Vagina (tissue), 2 donors: Measurements from ENCODE around the gene SCRT2. TPM values are rescaled to one million over a fixed set of nuclear protein-coding genes. Genes with fewer than 3 reads are reported as not detected.

Source experiments
- DNase-seq, 2 donors: peaks; one replicate each; pipeline ENCODE4 v3.0.0-alpha.2; 2017; ENCODE audit errors: extremely low spot score in 2 of 2
- H3K27ac ChIP-seq: fragments of 200-600 bp; sonication (generic); one replicate; pipeline ENCODE4 v1.5.1; 2019
- H3K27me3 ChIP-seq: fragments of 200-600 bp; sonication (generic); one replicate; pipeline ENCODE4 v1.5.1; 2019
- H3K36me3 ChIP-seq, 2 donors: fragments of 200-600 bp; sonication (generic); one replicate each; pipeline ENCODE4 v1.5.1; 2017 to 2019
- H3K4me1 ChIP-seq: fragments of 200-600 bp; sonication (generic); one replicate; pipeline ENCODE4 v1.5.1; 2019
- H3K4me3 ChIP-seq, 2 donors: fragments of 200-600 bp; sonication (generic); 1 replicate in 1 of 2; 2 replicates in 1 of 2; pipeline ENCODE4 v1.5.1; 2016 to 2019
- H3K9me3 ChIP-seq: fragments of 200-600 bp; sonication (generic); one replicate; pipeline ENCODE4 v1.5.1; 2019
- POLR2A ChIP-seq, 2 donors: fragments of 450-650 bp; IDR thresholded peaks; one replicate each; pipeline ENCODE4 v1.6.1; 2017; ENCODE audit warnings: antibody characterized with exemption in 2 of 2, mild to moderate bottlenecking in 2 of 2, moderate library complexity in 2 of 2
- POLR2AphosphoS5 ChIP-seq, 2 donors: sonication (generic); formaldehyde crosslinking; IDR thresholded peaks; one replicate each; pipeline ENCODE4 v1.9.0; 2017; ENCODE audit warnings: antibody characterized with exemption in 2 of 2, mild to moderate bottlenecking in 2 of 2, low read depth in 1 of 2; ENCODE audit not compliant: insufficient read depth in 1 of 2
- intact Hi-C: fragments of 100-400 bp; cut with DNase I; formaldehyde crosslinking; loops from one replicate; pipeline ENCODE4 v1.15.1; 2023
- total RNA-seq: library from RNA; depleted of rRNA; stranded (reverse); fragments of >200 nt; gene quantifications from one replicate; pipeline ENCODE4 v1.2.3, GENCODE V29; 2016
- TF ChIP-seq, protein P1 (sequence below), 3 experiments: fragments of 450-650 bp in 2 of 3; fragments of 200-600 bp in 1 of 3; sonication (generic) in 1 of 3; IDR thresholded peaks; one replicate each; pipeline ENCODE4 v1.5.1; 2017 to 2019; ENCODE audit warnings: antibody characterized with exemption in 3 of 3, mild to moderate bottlenecking in 2 of 3, moderate library complexity in 2 of 3

Gene SCRT2
- total RNA-seq, 1 donor from 2014 or later = not detected

DNA sequence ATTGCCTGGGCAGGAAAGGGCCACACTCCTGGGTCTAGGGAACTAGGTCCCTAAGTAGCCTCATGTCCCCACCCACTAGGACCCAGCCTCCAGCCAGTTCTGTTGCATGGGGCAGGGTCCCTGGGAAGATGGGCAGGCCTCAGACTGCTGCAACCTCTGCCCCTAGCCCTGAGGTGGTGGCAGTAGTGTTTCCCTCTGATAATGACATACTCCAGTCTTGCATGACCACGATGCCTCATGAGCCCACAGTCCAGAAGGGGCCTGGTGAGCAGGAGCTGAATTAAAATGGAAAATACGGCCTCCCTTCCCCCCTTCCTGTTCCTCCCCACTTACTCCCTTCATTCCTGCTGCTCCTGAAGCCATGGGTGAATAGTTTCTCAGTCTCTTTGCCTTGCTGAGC lies 36.0 kb upstream of the SCRT2 start:
- no peak for DNase-seq
- Histone ChIP-seq H3K27me3 (no peaks in the 10 kb centered on the region), H3K27ac (no peak overlapping the region), H3K9me3 (no peaks in the 10 kb centered on the region), H3K36me3 (no peaks in the 10 kb centered on the region), H3K4me1 (no peaks in the 10 kb centered on the region), H3K4me3 (no peak overlapping the region)
- TF ChIP-seq POLR2A (IDR thresholded peaks at IDR 0.05) = no peak
- TF ChIP-seq, protein P1, sequence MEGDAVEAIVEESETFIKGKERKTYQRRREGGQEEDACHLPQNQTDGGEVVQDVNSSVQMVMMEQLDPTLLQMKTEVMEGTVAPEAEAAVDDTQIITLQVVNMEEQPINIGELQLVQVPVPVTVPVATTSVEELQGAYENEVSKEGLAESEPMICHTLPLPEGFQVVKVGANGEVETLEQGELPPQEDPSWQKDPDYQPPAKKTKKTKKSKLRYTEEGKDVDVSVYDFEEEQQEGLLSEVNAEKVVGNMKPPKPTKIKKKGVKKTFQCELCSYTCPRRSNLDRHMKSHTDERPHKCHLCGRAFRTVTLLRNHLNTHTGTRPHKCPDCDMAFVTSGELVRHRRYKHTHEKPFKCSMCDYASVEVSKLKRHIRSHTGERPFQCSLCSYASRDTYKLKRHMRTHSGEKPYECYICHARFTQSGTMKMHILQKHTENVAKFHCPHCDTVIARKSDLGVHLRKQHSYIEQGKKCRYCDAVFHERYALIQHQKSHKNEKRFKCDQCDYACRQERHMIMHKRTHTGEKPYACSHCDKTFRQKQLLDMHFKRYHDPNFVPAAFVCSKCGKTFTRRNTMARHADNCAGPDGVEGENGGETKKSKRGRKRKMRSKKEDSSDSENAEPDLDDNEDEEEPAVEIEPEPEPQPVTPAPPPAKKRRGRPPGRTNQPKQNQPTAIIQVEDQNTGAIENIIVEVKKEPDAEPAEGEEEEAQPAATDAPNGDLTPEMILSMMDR (IDR thresholded peaks at IDR 0.05) = no peak
- TF ChIP-seq POLR2AphosphoS5 (IDR thresholded peaks at IDR 0.05; ENCODE audit: insufficient read depth in 1 of 2, low read depth in 1 of 2) = no peak
- intact Hi-C loops = no loop called here

DNA sequence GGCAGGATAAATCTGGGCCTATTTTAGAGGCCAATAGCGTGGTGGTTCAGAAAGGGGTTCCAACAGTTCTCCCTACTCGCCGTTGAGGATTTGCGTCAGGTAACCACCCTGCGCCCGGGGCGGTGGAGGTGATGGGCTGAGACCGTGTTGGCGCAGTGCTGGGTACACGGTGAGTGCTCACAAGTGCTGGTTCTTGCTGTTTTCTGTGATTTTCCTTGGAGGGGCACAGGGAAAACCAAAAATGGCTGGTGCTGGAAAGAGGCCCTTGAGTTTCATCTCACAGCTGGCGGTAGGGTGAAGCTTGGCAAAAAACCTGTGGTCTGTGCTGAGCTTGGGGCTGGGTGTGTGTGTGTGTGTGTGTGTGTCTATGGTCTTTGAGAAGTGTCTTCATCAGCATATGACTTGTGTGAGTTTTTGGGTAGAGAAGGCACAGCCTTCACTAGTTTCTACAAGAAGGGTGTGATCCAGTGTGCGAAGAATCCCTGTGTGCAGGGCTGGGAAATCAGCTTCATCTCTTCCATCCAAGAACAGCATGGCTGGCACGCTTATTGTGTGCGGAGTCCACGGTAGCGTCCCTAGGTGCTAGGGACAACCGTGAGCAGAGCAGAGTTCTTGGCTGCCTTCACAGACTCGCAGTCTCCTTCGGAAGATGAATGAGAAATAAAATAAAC lies 35.3 kb upstream of the SCRT2 start:
- Histone ChIP-seq H3K27me3 (no peaks in the 10 kb centered on the region), H3K4me3 (no peak overlapping the region), H3K9me3 (no peaks in the 10 kb centered on the region), H3K4me1 (no peaks in the 10 kb centered on the region), H3K36me3 (no peaks in the 10 kb centered on the region), H3K27ac (no peak overlapping the region)
- no peak for DNase-seq
- TF ChIP-seq POLR2AphosphoS5 (IDR thresholded peaks at IDR 0.05; ENCODE audit: insufficient read depth in 1 of 2, low read depth in 1 of 2) (no peak), POLR2A (IDR thresholded peaks at IDR 0.05) (no peak)
- TF ChIP-seq, protein P1 (IDR thresholded peaks at IDR 0.05) = no peak
- intact Hi-C loops = no loop called here

DNA sequence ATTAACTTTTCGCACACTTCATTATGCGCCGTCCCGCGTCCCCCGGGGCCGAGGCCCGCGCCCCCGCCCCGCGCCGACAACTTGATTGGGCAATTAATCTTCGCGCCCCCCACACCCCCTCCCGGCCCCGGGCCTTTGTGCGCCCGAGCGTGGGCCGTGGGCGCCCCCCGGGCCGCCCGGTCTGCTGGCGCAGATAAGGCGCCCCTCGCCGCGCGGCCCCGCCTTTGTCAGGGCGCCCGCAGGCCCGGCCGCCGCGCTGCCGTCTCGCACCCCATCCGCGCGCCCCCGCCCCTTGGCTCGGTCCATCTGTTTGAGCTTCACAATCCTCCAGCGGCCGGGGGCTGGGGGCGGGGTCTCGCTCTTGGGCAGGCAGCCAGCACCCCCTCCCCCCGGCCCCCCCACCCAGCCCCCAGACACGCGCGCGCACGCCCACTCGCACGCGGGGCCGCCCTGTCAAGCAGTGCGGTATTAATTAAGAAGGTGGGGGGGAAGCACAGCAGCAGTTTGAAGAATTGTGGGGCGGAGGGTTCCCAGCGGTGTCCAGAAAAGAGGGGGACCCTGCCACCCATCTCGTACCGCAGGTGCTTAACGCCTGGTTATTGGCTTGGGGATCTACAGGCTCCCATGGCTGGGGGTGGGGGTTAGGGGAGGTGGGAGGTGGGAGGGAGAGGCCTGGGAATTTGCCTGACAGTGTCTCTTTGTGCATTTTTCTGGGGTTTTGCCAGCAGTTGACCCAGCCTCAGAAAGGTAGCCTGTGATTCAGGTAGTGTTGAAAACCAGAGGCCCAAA lies 34.6 kb upstream of the SCRT2 start:
- no peaks in the 10 kb centered on the region for H3K9me3 ChIP-seq
- intact Hi-C loops = no loop called here
- DNase-seq = no peak
- no peak overlapping the region for H3K4me3 ChIP-seq
- no peak overlapping the region for H3K27ac ChIP-seq
- H3K27me3 ChIP-seq = no peaks in the 10 kb centered on the region
- no peaks in the 10 kb centered on the region for H3K36me3 ChIP-seq
- H3K4me1 ChIP-seq = no peaks in the 10 kb centered on the region
- TF ChIP-seq, protein P1 (IDR thresholded peaks at IDR 0.05) = no peak
- no peak for TF ChIP-seq POLR2AphosphoS5 (IDR thresholded peaks at IDR 0.05; ENCODE audit: insufficient read depth in 1 of 2, low read depth in 1 of 2)
- TF ChIP-seq POLR2A (IDR thresholded peaks at IDR 0.05) = no peak

DNA sequence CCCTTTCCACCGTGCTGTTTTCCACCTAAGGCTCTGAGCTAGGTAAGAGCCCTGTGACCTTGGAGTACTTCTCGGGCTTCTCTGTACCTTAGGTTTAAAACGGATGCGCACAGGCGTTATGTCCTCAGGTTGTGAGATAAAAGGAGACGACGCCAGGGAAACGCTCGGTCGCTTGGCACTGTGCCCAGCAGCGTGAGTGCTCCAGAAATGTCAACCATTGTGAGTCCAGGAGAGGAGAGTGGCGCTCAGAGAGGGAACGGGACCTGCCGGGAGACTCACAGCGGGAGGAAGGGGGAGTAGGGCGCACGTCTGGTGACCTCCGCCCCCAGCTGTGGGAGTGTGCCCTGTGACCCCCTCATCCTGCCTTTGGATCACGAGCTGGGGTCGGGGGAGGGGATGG lies 33.8 kb upstream of the SCRT2 start:
- no peaks in the 10 kb centered on the region for H3K27me3 ChIP-seq
- DNase-seq = no peak
- no peak overlapping the region for H3K4me3 ChIP-seq
- intact Hi-C loops = no loop called here
- TF ChIP-seq POLR2AphosphoS5 (IDR thresholded peaks at IDR 0.05; ENCODE audit: insufficient read depth in 1 of 2, low read depth in 1 of 2) = no peak
- TF ChIP-seq, protein P1 (IDR thresholded peaks at IDR 0.05) = no peak
- TF ChIP-seq POLR2A (IDR thresholded peaks at IDR 0.05) = no peak
- H3K27ac ChIP-seq = no peak overlapping the region
- H3K4me1 ChIP-seq = no peaks in the 10 kb centered on the region
- no peaks in the 10 kb centered on the region for H3K9me3 ChIP-seq
- H3K36me3 ChIP-seq = no peaks in the 10 kb centered on the region

DNA sequence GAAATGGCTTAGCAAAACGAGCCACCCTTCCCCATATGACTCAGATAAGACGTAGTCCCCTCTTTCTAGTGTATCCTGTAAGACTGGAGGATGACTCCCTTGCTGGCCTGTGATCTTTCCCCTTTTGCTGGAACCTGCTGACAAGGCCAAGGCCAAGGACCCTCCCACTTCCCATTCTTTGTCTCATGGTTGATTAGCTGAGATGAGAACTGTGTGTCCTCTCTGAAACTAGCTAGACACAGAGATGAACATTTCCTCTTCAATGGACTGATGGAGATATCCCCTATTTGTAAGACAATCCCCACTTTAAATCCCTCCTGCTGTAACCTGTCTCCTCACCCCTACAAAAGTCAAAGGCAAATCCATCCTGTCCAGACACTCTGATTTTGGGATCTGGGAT lies 33.4 kb upstream of the SCRT2 start:
- Histone ChIP-seq H3K9me3 (no peaks in the 10 kb centered on the region), H3K4me1 (no peaks in the 10 kb centered on the region), H3K4me3 (no peak overlapping the region), H3K27ac (no peak overlapping the region), H3K27me3 (no peaks in the 10 kb centered on the region), H3K36me3 (no peaks in the 10 kb centered on the region)
- no peak for DNase-seq
- intact Hi-C loops = no loop called here
- TF ChIP-seq, protein P1 (IDR thresholded peaks at IDR 0.05) = no peak
- no peak for TF ChIP-seq POLR2AphosphoS5 (IDR thresholded peaks at IDR 0.05; ENCODE audit: insufficient read depth in 1 of 2, low read depth in 1 of 2)
- TF ChIP-seq POLR2A (IDR thresholded peaks at IDR 0.05) = no peak
